GM23338 (cell line): ENCODE data around the gene KRTAP10-6. TPM values are rescaled to one million over a fixed set of nuclear protein-coding genes. Genes with fewer than 3 reads are reported as not detected.

Experiments used
- ATAC-seq: fragments of 200-7000 bp; cut with Tn5 transposase; 3 replicates; pipeline ENCODE4 v1.9.1; 2020
- DNase-seq: peaks from one replicate; pipeline ENCODE4 v3.0.0-alpha.2; 2015; ENCODE audit warnings: low spot score
- H2AFZ ChIP-seq: fragments of 200-600 bp; sonication (generic); 2 replicates; pipeline ENCODE4 v1.8.0; 2016; ENCODE audit warnings: antibody characterized with exemption, mild to moderate bottlenecking, moderate library complexity
- H3F3A ChIP-seq: fragments of 200-600 bp; sonication (generic); replicated peaks from 2 replicates; pipeline ENCODE4 v1.8.0; 2017; ENCODE audit warnings: antibody characterized with exemption, mixed run types, low read depth
- H3K27ac ChIP-seq: fragments of 200-600 bp; sonication (generic); 2 replicates; pipeline ENCODE4 v1.6.1; 2016; ENCODE audit warnings: low read depth
- H3K27me3 ChIP-seq: fragments of 200-600 bp; sonication (generic); 2 replicates; pipeline ENCODE4 v1.8.0; 2016; ENCODE audit warnings: mild to moderate bottlenecking, mixed run types, moderate library complexity; ENCODE audit not compliant: insufficient read depth
- H3K36me3 ChIP-seq: fragments of 200-600 bp; sonication (generic); 2 replicates; pipeline ENCODE4 v1.8.0; 2016; ENCODE audit warnings: mild to moderate bottlenecking; ENCODE audit not compliant: insufficient read depth
- H3K4me1 ChIP-seq: fragments of 200-600 bp; sonication (generic); 2 replicates; pipeline ENCODE4 v1.8.0; 2016; ENCODE audit warnings: mild to moderate bottlenecking, moderate library complexity; ENCODE audit not compliant: insufficient read depth
- H3K4me2 ChIP-seq: fragments of 200-600 bp; sonication (generic); 2 replicates; pipeline ENCODE4 v1.7.1; 2017; ENCODE audit warnings: mixed run types
- H3K4me3 ChIP-seq: fragments of 200-600 bp; sonication (generic); 2 replicates; pipeline ENCODE4 v1.6.1; 2016; ENCODE audit warnings: mixed run types
- H3K79me2 ChIP-seq: fragments of 200-600 bp; sonication (generic); replicated peaks from 2 replicates; pipeline ENCODE4 v1.8.0; 2017; ENCODE audit warnings: mild to moderate bottlenecking; ENCODE audit not compliant: insufficient read depth
- H3K9me2 ChIP-seq: fragments of 200-600 bp; sonication (generic); 2 replicates; pipeline ENCODE4 v1.8.0; 2017; ENCODE audit not compliant: insufficient read depth
- H4K20me1 ChIP-seq: fragments of 200-600 bp; sonication (generic); replicated peaks from 2 replicates; pipeline ENCODE4 v1.8.0; 2017; ENCODE audit warnings: mild to moderate bottlenecking; ENCODE audit not compliant: insufficient read depth
- H3K27ac Mint-ChIP-seq: 2 replicates; pipeline ENCODE4 v1.8.0; 2020; ENCODE audit warnings: inconsistent platforms, mild to moderate bottlenecking, moderate library complexity, mixed read lengths
- H3K27me3 Mint-ChIP-seq: 3 replicates; pipeline ENCODE4 v1.8.0; 2022; ENCODE audit warnings: low read depth, mild to moderate bottlenecking, moderate library complexity, mixed read lengths, inconsistent platforms; ENCODE audit not compliant: insufficient read depth, poor library complexity
- H3K36me3 Mint-ChIP-seq: 3 replicates; pipeline ENCODE4 v1.8.0; 2021; ENCODE audit warnings: low read depth, mild to moderate bottlenecking, inconsistent platforms, moderate library complexity, mixed read lengths
- H3K4me1 Mint-ChIP-seq: 3 replicates; pipeline ENCODE4 v1.8.0; 2020; ENCODE audit warnings: mild to moderate bottlenecking, inconsistent platforms, mixed read lengths
- H3K4me3 Mint-ChIP-seq: 3 replicates; pipeline ENCODE4 v1.8.0; 2021; ENCODE audit warnings: moderate library complexity, mild to moderate bottlenecking, inconsistent platforms, mixed read lengths
- H3K9me3 Mint-ChIP-seq: 3 replicates; pipeline ENCODE4 v1.8.0; 2020; ENCODE audit warnings: moderate library complexity, mild to moderate bottlenecking, inconsistent platforms, mixed read lengths
- CREB1 ChIP-seq: fragments of 250-450 bp; sonication (Bioruptor Pico); IDR thresholded peaks from 2 replicates; pipeline ENCODE4 v1.5.0; 2020; ENCODE audit warnings: low read depth, mild to moderate bottlenecking, moderate library complexity
- EZH2 ChIP-seq: fragments of 200-600 bp; sonication (generic); IDR thresholded peaks from one replicate; pipeline ENCODE4 v1.8.0; 2017; ENCODE audit warnings: antibody characterized with exemption, mild to moderate bottlenecking, low read depth; ENCODE audit not compliant: unreplicated experiment
- EZH2phosphoT487 ChIP-seq: fragments of 200-600 bp; sonication (generic); IDR thresholded peaks from one replicate; pipeline ENCODE4 v1.8.1; 2018; ENCODE audit warnings: antibody characterized with exemption; ENCODE audit not compliant: unreplicated experiment
- STAT1 ChIP-seq: IDR thresholded peaks from one replicate; pipeline ENCODE4 v1.6.1; 2016; ENCODE audit warnings: antibody characterized with exemption; ENCODE audit not compliant: unreplicated experiment
- ZNF331 ChIP-seq: fragments of 250-450 bp; sonication (Bioruptor Pico); IDR thresholded peaks from 2 replicates; pipeline ENCODE4 v1.5.0; 2020; ENCODE audit warnings: low read depth, mild to moderate bottlenecking, moderate library complexity
- polyA plus RNA-seq: library from polyadenylated mRNA; unstranded; fragments of >200 nt; fragmentation: Nextera tagmentation; extraction: Ambion mirVana; gene quantifications from 2 replicates; pipeline ENCODE4 v1.2.1, GENCODE V29; 2016
- total RNA-seq: library from RNA; depleted of rRNA; stranded (reverse); fragments of >200 nt; shearing (Covaris generic); gene quantifications from 2 replicates; pipeline ENCODE4 v1.2.3, GENCODE V29; 2014
- TF ChIP-seq, protein P1 (sequence below): IDR thresholded peaks from one replicate; pipeline ENCODE4 v1.6.1; 2018; ENCODE audit warnings: antibody characterized with exemption; ENCODE audit not compliant: unreplicated experiment
- TF ChIP-seq, protein P2 (sequence below): IDR thresholded peaks from 2 replicates; pipeline ENCODE4 v1.6.1; 2016; ENCODE audit warnings: antibody characterized with exemption

KRTAP10-6 gene
- total and polyA plus RNA-seq, 2 experiments from 2014 or later = not detected

DNA sequence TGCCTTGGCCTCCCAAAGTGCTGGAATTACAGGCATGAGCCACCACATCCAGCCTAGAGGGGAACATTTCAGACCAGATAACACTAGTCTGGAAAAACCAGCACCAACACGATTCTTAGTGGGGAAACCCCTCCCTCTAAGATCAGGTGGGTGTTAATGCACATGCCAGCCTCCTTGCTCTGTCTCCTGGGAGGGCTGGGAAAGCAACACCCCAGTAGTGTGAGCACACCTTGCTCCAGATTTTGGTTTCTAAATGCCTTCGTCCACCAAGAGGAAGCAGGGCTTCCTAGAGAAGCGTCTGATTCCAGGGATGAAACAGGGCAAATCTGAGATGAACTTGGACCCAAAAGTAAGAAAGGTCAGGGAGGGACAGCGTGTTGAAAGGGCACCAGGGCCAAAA, 21.0 kb downstream of the KRTAP10-6 start:
- DNase-seq = no peak
- H3K4me3 Mint-ChIP-seq = no peak overlapping the region

DNA sequence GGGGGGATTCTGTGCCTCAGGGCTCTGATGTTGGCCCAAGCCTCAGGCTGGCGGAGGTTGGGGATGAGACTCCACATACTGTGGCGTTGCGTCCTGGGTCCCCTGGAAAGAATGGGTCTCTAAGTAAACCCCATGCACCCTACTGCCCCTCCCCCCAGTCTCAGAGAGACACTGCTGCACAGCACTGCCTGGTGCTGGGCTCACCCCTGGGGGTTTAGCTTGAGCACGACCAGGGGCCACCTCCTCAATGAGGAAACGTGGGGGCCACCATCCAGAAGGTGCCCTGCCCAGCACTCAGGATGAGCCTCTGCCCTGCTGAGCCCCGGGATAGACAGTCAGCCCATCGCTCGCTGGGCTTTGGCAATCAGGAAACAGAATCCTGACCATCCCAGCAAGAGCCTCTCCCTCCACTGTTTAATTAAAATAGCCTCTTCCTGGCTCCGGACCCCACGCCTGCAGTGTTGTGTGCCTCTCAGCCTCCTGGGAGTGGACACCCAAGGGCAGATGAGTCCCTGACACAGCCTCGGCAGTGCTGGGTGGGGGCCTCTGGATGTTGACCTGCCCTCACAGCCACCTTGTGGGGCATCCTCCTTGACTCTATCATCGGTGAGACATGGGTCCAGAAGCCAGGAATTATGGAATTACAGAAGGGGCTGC, 22.3 kb downstream of the KRTAP10-6 start:
- ATAC-seq = no peak
- Mint-ChIP-seq H3K9me3 (peaks cover 25% of the 10 kb centered on the region), H3K27me3 (peaks cover 13% of the 10 kb centered on the region), H3K27ac (no peak overlapping the region), H3K36me3 (peaks cover 4% of the 10 kb centered on the region; the same call in 2 of the 3 replicates), H3K4me1 (peaks cover 3% of the 10 kb centered on the region), H3K4me3 (no peak overlapping the region)
- H3K9me2 ChIP-seq = no peaks in the 10 kb centered on the region
- no peak for TF ChIP-seq CREB1 (CRISPR knock-in tag)
- no peak for DNase-seq
- H3K27me3 ChIP-seq = no peaks in the 10 kb centered on the region
- no peaks in the 10 kb centered on the region for H3K4me1 ChIP-seq
- H3K79me2 ChIP-seq = no peaks in the 10 kb centered on the region
- H3K4me2 ChIP-seq = no peak overlapping the region
- no peak overlapping the region for H2AFZ ChIP-seq
- H3K4me3 ChIP-seq = no peak overlapping the region
- H3F3A ChIP-seq = no peaks in the 10 kb centered on the region
- H3K36me3 ChIP-seq = no peaks in the 10 kb centered on the region
- no peak overlapping the region for H3K27ac ChIP-seq
- H4K20me1 ChIP-seq = no peaks in the 10 kb centered on the region

More for the DNA sequence above, 21.0 kb downstream of the KRTAP10-6 start:
- no peak overlapping the region for H3K4me3 ChIP-seq
- ATAC-seq = no peak
- TF ChIP-seq, protein P1, sequence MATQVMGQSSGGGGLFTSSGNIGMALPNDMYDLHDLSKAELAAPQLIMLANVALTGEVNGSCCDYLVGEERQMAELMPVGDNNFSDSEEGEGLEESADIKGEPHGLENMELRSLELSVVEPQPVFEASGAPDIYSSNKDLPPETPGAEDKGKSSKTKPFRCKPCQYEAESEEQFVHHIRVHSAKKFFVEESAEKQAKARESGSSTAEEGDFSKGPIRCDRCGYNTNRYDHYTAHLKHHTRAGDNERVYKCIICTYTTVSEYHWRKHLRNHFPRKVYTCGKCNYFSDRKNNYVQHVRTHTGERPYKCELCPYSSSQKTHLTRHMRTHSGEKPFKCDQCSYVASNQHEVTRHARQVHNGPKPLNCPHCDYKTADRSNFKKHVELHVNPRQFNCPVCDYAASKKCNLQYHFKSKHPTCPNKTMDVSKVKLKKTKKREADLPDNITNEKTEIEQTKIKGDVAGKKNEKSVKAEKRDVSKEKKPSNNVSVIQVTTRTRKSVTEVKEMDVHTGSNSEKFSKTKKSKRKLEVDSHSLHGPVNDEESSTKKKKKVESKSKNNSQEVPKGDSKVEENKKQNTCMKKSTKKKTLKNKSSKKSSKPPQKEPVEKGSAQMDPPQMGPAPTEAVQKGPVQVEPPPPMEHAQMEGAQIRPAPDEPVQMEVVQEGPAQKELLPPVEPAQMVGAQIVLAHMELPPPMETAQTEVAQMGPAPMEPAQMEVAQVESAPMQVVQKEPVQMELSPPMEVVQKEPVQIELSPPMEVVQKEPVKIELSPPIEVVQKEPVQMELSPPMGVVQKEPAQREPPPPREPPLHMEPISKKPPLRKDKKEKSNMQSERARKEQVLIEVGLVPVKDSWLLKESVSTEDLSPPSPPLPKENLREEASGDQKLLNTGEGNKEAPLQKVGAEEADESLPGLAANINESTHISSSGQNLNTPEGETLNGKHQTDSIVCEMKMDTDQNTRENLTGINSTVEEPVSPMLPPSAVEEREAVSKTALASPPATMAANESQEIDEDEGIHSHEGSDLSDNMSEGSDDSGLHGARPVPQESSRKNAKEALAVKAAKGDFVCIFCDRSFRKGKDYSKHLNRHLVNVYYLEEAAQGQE = no peak
- no peak overlapping the region for H3K27ac ChIP-seq
- peaks cover 13% of the 10 kb centered on the region for H3K27me3 Mint-ChIP-seq
- H3F3A ChIP-seq = no peaks in the 10 kb centered on the region
- no peaks in the 10 kb centered on the region for H3K4me1 ChIP-seq
- no peak overlapping the region for H3K4me2 ChIP-seq
- H3K36me3 ChIP-seq = no peaks in the 10 kb centered on the region
- H3K79me2 ChIP-seq = no peaks in the 10 kb centered on the region
- H2AFZ ChIP-seq = no peak overlapping the region
- no peaks in the 10 kb centered on the region for H3K27me3 ChIP-seq
- H3K4me1 Mint-ChIP-seq = peaks cover 3% of the 10 kb centered on the region
- no peaks in the 10 kb centered on the region for H4K20me1 ChIP-seq
- peaks cover 29% of the 10 kb centered on the region for H3K9me3 Mint-ChIP-seq
- no peak overlapping the region for H3K27ac Mint-ChIP-seq
- no peaks in the 10 kb centered on the region for H3K9me2 ChIP-seq
- H3K36me3 Mint-ChIP-seq = peaks cover 4% of the 10 kb centered on the region; the same call in 2 of the 3 replicates

DNA sequence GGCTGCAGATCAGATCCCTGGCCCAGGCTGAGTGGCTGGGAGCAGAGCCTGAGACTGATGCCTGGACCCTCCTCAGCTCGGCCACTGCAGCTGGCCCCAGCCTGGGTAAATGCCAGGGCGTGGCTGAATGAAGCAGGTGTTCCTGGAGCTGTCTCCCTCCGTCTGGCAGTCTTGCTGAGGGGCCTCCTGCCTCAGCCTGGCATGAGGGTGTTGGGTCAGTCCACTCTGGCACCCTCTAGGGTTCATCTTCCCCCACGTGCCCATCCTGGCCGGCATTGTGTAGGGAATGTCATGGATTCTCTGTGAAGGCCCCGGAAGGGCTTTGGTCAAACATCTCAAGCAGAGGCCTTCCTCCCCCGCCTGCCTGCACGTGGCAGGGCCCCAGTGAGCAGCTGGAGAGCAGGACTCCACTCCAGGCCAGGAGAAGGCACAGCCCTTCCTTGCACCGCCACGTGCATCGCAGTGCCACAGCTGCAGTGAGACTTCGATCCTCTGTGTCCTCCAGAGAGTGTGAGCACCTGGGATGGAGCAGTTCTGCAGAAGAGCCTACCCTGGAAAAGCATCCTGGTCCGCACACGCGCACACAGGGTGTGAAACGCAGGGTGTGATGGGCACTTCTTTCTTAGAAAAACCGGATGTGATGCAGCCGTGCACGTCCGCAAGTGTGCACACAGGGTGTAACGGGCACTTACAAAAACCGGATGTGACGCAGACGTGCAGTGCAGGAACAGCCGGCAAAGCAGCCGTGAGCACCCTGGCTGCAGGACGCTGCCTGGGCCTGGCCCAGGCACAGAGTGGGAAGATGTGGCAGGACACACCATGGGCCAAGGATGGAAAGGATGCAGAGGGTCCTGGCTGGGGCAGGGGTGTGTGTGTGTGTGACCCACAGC, 23.4 kb downstream of the KRTAP10-6 start:
- no peak overlapping the region for H3K4me2 ChIP-seq
- H3K27me3 Mint-ChIP-seq = peaks cover 13% of the 10 kb centered on the region
- H4K20me1 ChIP-seq = no peaks in the 10 kb centered on the region
- no peaks in the 10 kb centered on the region for H3K27me3 ChIP-seq
- H3K9me2 ChIP-seq = no peaks in the 10 kb centered on the region
- no peaks in the 10 kb centered on the region for H3K36me3 ChIP-seq
- H3K27ac ChIP-seq = no peak overlapping the region
- no peaks in the 10 kb centered on the region for H3K79me2 ChIP-seq
- peaks cover 4% of the 10 kb centered on the region; the same call in 2 of the 3 replicates for H3K36me3 Mint-ChIP-seq
- ATAC-seq (no peak), DNase-seq (no peak)
- peak overlapping the region; percentile 38; the same call in 1 of the 2 replicates for H2AFZ ChIP-seq
- no peaks in the 10 kb centered on the region for H3F3A ChIP-seq
- peaks cover 25% of the 10 kb centered on the region for H3K9me3 Mint-ChIP-seq
- H3K27ac Mint-ChIP-seq = no peak overlapping the region
- H3K4me3 ChIP-seq = no peak overlapping the region
- H3K4me1 ChIP-seq = no peaks in the 10 kb centered on the region
- H3K4me3 Mint-ChIP-seq = no peak overlapping the region
- no peaks in the 10 kb centered on the region; the same call in 2 of the 3 replicates for H3K4me1 Mint-ChIP-seq
- no peak for TF ChIP-seq EZH2
- no peak for TF ChIP-seq EZH2phosphoT487
- TF ChIP-seq STAT1 = no peak
- TF ChIP-seq, protein P2, sequence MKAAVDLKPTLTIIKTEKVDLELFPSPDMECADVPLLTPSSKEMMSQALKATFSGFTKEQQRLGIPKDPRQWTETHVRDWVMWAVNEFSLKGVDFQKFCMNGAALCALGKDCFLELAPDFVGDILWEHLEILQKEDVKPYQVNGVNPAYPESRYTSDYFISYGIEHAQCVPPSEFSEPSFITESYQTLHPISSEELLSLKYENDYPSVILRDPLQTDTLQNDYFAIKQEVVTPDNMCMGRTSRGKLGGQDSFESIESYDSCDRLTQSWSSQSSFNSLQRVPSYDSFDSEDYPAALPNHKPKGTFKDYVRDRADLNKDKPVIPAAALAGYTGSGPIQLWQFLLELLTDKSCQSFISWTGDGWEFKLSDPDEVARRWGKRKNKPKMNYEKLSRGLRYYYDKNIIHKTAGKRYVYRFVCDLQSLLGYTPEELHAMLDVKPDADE = no peak
- TF ChIP-seq ZNF331 (CRISPR knock-in tag) = no peak
